ENCODE data around the gene TRIM7. TPM values are rescaled to one million over a fixed set of nuclear protein-coding genes. Genes with fewer than 3 reads are reported as not detected.

The TRIM7 gene
- total and polyA plus RNA-seq, 2 donors (not counting 1 experiment from before 2014, with no cell fraction given) = 1.7 to 7.4 TPM

DNA sequence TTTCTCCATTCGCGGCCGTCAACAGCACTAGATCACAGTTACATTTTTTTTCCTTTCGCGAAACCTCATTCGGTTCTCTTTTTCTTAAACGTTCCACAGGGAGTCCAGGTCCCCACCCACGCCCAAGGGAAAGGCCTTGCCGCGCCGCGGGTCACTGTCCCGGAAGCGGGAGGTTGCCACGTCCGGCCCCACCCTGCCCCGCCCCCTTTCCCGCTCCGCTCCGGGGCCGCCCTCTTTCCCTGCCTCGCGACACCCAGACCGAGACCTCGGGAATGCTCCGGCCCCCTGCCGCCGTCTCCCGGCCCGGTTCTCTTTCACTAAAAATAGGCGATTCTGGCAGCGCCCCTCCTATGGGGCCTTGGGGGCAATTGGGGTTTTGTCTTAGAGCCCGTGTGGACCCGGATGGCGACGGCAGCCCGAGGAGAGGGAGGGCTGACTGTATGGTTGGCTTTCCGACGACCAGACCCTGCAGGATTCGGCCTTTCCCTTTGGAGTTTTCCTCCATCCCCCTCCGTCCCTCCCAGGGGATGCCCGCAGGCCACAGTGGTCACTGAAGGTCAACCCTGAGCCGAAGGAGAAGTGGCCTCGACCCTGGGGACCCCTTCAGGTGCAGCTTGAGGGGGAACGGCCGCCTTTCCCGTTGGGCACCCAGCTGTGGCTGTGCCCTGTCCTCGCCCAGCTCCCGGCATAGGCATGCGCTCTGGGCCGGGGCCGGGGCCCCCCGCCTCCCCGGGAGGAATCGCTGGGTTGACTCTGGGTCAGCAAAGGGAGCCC, 41.5 kb upstream of the TRIM7 start:
- Histone ChIP-seq H3K27me3 (replicated peaks in 1 of 4; ENCODE audit: control extremely low read depth in 1 of 4, control insufficient read depth in 3 of 4, insufficient read depth in 4 of 4, low read length in 3 of 4) (no peaks in the 10 kb centered on the region), H4K20me1 (ENCODE audit: control insufficient read depth, insufficient read depth, low read length, poor library complexity, severe bottlenecking) (peaks cover 22% of the 10 kb centered on the region), H3K4me3 (ENCODE audit: control extremely low read depth in 1 of 5, extremely low read depth in 1 of 5, insufficient read depth in 1 of 5, low read depth in 2 of 5, low read length in 4 of 5) (peak overlapping the region; percentile 61 to 91 (median 70)), H3K79me2 (ENCODE audit: control insufficient read depth, insufficient read depth, low read length) (peaks cover 64% of the 10 kb centered on the region), H3K9me3 (ENCODE audit: control extremely low read depth in 1 of 3, control insufficient read depth in 2 of 3, insufficient read depth in 1 of 3, low read length in 2 of 3) (no peaks in the 10 kb centered on the region), H3K4me2 (replicated peaks; ENCODE audit: low read depth, low read length, poor library complexity, severe bottlenecking) (peak overlapping the region; percentile 83), H2AFZ (ENCODE audit: insufficient read depth, low read depth, low read length, poor library complexity, severe bottlenecking) (peak overlapping the region; percentile 81), H3K4me1 (ENCODE audit: control insufficient read depth in 2 of 2, insufficient read depth in 2 of 2, low read length in 2 of 2) (peaks cover 43 to 64% of the 10 kb centered on the region in 2 donors), H3K27ac (ENCODE audit: low read length in 2 of 2) (peak overlapping the region; percentile 89 to 91), H3K9ac (ENCODE audit: low read length) (peak overlapping the region; percentile 74), H3K36me3 (replicated peaks in 1 of 2; ENCODE audit: control extremely low read depth in 1 of 2, control insufficient read depth in 1 of 2, extremely low read depth in 1 of 2, insufficient read depth in 2 of 2, low read length in 1 of 2) (peaks cover 0 to 16% of the 10 kb centered on the region in 2 experiments)
- peaks cover 73% of the 10 kb centered on the region for H3K4me1 Mint-ChIP-seq
- H3K4me3 Mint-ChIP-seq = peak overlapping the region; percentile 90
- CTCF ChIA-PET = interaction anchor here (0.7 to 1.6 kb wide), 4 partner anchors 9 to 62 kb away, joined by 3 to 6 read pairs (median 4); partner anchors contain the start of gene TRIM41
- ATAC-seq (ENCODE audit: low read depth) = peak; percentile 55
- POLR2A ChIA-PET = interaction anchor here (1.0 to 7.8 kb wide), 4 partner anchors 15 to 57 kb away, joined by 6 to 63 read pairs (median 14); partner anchors contain the start of gene TRIM52
- TF ChIP-seq, protein P1, sequence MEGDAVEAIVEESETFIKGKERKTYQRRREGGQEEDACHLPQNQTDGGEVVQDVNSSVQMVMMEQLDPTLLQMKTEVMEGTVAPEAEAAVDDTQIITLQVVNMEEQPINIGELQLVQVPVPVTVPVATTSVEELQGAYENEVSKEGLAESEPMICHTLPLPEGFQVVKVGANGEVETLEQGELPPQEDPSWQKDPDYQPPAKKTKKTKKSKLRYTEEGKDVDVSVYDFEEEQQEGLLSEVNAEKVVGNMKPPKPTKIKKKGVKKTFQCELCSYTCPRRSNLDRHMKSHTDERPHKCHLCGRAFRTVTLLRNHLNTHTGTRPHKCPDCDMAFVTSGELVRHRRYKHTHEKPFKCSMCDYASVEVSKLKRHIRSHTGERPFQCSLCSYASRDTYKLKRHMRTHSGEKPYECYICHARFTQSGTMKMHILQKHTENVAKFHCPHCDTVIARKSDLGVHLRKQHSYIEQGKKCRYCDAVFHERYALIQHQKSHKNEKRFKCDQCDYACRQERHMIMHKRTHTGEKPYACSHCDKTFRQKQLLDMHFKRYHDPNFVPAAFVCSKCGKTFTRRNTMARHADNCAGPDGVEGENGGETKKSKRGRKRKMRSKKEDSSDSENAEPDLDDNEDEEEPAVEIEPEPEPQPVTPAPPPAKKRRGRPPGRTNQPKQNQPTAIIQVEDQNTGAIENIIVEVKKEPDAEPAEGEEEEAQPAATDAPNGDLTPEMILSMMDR (IDR thresholded peaks at IDR 0.05) = no peak
- TF ChIP-seq EZH2 (IDR thresholded peaks at IDR 0.05; ENCODE audit: borderline replicate concordance, insufficient read depth, low read depth, low read length, poor library complexity, severe bottlenecking) = no peak
- intact Hi-C loops (cut with micrococcal nuclease) = loop anchor here (1.0 kb wide), 2 partner anchors 15 to 55 kb away; partner anchors contain the start of gene TRIM52
- under 1% methylated on average over 54 of the region's 55 CpGs for WGBS (ENCODE audit: insufficient coverage)
- H3K9me3 Mint-ChIP-seq (ENCODE audit: insufficient read depth) = no peaks in the 10 kb centered on the region
- H3K27me3 Mint-ChIP-seq = no peaks in the 10 kb centered on the region
- peak overlapping the region; percentile 95 for H3K27ac Mint-ChIP-seq
- DNase-seq = peak; percentile 77
